GM19239 (cell line): ENCODE data around the gene SYT3.

Source experiments
- DNase-seq: peaks from one replicate; pipeline ENCODE4 v3.0.0; 2011; ENCODE audit warnings: low spot score; ENCODE audit not compliant: insufficient read length
- FAIRE-seq: peaks from 2 replicates; lab custom pipeline; 2011; peaks lifted over from hg19 to GRCh38; lab: Jason Lieb, UNC

Gene SYT3, protein sequence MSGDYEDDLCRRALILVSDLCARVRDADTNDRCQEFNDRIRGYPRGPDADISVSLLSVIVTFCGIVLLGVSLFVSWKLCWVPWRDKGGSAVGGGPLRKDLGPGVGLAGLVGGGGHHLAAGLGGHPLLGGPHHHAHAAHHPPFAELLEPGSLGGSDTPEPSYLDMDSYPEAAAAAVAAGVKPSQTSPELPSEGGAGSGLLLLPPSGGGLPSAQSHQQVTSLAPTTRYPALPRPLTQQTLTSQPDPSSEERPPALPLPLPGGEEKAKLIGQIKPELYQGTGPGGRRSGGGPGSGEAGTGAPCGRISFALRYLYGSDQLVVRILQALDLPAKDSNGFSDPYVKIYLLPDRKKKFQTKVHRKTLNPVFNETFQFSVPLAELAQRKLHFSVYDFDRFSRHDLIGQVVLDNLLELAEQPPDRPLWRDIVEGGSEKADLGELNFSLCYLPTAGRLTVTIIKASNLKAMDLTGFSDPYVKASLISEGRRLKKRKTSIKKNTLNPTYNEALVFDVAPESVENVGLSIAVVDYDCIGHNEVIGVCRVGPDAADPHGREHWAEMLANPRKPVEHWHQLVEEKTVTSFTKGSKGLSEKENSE

DNA sequence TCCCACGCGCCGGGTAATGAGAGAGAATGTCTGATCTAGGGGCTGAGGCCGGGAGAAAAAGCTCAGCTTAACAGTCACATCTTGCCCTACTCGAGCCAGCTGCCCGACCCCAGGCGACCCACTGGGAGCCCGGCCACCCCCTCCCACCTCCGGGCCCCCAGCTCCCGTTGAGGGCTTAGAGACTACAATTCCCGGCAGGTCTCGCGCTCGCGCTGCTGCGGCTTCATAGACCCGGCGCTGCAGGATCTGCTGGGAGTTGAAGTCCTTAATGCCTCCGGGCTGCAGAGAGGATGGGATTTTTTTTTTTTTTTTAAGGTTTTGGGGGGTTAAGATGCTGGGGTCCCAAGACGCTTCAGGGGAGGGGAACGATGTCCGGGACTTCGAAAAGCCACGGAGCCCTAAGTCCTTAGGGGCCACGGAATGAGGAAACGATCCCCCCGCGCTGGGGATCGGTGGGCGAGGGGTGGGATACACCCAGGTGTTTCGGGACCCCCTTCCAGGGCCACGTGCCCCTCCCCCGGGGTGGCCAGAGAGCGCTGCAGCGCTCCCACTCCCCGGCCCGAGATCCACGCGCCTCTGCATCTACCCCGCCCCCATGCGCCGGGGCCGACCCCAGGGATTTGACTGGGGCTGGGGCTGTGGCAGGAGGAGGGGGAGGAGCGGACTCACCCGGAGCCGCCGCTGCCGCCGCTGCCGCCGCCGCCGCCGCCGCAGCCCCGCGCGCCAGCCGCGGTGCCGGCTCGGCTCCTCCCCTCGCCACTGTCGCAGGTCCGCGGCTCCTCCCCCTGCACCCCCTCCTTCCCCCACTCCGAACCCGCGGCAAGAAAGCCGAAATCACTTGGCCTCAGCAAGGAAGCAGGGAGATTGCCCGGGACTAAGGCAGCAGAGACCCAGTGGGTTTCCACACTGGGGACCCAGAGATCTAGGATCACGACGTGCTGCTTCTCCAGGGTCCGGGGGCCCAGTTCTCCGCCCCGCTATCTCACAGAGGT lies at the start of gene SYT3:
Gene SYT3, minus strand, starts transcription at position 761 of the 992 bp plus-strand sequence. CDS start 2,470 bp downstream, outside the sequence.
- FAIRE-seq (no peak), DNase-seq (peak; percentile 67)

DNA sequence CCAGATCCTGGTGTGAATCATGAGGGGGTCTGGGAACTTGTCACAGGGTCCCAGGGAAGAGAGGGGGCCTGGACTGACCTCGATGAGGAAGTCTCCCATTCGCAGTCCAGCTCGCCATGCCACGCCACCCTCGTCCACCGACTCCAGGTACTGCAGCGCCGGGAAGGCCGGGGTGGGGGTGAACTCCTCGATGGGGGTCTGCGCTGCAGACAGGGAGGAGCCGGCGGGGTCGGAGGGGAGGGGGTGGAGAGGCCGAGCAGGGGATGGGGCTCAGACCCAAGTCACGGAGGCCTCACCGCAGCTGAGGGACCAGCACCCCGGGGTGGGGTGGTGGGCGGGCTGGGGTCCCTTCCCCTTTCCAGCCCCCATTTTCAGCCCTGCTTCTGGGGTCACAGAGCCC lies 49.1 kb upstream of the SYT3 start:
- DNase-seq (no peak), FAIRE-seq (no peak)

DNA sequence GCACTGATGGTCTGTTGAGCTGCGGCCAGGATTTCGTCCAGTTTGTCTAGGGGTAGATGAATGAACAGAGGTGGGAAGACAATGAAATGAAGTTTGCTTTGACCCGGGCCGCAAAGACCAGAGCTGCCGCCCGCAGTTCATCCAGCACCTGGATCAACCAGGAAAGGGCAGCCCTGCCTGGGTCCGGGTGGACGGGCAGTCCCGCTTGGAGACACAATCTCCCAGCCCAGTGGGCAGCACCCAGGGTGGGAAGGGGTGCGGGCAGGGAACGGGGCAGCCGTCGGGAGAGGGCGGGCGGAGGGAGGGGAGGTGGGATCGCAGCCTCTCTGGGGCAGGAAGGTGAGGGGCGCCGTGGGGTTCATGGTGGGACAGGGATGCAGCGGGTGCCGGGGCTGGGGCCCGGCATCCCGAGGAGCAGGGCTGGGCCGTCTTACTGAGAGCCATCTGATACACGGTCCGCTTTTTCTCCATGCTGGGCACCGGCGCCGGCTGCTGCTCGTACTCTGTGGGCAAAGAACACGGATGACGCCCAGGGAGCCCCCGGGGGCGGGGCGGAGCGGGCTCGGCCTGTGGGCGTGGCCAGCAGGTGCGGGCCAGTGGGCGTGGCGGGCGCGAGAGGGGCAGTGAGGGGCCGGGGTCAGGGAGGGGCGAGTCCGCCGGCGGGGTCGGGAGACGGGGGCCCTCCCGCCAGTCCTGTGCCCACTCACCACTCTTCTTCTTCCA lies 46.8 kb upstream of the SYT3 start:
- DNase-seq, result no peak
- no peak for FAIRE-seq

DNA sequence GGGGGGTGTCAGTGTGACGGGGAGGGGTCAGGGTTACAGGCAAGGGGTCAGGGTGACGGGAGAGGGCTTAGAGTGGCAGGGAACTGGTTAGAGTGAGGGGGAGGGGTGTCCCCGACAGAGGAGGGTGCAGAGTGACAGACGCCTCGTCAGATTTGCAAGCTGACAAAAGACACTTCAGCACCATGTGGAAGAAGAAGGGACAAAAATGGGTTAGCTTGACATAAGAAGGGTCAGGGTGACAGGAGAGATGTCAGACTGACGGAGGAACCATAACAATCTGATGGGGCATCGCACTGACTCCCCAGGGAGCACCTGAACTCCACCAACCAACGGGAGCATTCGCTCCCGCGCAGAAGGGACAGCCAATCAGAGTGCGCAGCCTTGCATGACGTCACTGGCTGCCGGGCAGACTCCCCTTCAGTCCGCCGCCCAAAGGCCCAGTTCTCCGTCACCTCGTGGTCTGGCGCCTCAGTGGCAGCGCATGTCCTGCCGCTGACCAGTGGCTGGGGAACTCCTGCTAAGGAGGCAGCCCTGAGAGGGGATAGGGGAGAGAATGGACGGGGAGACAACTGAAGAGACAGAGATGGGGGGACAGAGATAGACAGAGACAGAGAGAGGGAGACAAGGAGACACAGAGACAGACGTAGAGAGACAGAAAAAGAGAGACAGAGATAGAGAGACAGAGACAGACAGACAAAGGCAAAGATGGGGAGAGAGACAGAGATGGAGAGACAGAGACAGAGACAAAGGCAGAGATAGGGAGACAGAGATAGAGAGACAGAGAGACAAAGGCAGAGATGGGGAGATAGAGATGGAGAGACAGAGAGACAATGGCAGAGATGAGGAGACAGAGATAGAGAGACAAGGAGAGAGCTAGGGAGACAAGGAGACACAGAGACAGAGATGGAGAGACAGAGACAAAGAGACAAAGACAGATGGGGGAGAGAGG lies 39.8 kb upstream of the SYT3 start:
- DNase-seq (peak; percentile 97), FAIRE-seq (peak; percentile 95)

DNA sequence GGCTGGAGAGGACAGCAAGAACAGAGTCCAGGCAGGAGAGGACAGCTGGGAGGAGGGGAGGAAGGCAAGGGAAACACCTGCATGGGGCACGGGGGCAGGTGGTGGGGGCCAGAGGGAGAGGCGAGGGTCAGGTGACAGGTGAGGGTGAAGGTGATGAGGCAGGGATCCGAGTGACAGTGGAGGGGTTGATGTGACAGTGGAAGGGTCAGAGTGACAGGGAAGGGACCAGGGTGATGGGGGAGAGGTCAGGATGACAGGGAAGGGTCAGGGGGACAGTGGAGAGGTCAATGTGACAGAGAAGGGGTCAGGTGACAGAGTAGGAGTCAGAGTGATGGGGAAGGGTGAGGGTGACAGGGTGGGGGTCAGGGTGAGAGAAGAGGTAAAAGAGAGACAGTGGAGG lies 38.6 kb upstream of the SYT3 start:
- DNase-seq, result no peak
- no peak for FAIRE-seq

DNA sequence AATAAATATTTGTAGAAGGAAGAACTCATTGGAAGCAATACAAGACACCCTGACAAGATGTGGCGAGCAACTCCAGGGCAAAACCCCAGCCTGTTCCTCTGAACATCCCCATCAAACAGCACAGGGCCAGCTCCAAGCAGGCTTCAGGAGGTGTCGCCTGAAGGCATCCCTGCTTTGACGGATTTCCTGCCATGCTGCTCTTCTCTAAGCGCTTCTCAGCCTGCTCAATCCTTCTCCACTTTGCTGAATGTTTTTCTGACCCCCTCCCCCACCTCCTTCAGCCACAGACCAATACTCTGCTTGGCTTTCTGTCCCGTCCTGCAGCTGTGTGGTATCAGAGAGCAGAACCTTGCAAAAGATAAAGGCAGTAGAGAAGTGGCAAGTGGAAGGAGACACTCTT lies 38.0 kb upstream of the SYT3 start:
- FAIRE-seq, result no peak
- no peak for DNase-seq

DNA sequence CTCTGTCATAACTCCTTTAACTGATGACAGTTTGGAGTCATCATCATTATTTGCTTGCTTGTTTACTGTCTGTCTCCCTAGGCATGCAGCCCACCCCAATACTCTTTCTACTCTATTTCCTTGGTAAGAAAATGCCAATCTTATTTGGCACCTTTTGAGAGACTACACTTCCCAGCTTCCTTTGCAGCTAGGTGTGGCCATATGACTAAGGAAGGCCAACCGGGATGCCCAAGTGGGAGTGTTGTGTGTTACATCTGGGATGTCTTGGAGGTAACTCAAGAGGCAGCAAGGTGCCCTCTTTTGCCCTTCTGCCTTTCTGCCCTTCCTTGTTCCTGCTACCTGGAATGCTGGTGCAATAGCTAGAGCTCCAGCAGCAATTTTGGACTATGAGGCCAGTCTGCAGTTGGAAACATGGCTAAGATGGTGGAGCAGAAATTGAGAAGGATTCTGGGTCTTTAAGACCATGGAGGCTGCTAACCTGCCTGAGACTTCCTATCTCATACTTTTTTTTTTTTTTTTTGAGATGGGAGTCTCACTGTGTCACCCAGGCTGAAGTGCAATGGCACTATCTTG lies 37.0 kb upstream of the SYT3 start:
- FAIRE-seq (no peak), DNase-seq (no peak)

DNA sequence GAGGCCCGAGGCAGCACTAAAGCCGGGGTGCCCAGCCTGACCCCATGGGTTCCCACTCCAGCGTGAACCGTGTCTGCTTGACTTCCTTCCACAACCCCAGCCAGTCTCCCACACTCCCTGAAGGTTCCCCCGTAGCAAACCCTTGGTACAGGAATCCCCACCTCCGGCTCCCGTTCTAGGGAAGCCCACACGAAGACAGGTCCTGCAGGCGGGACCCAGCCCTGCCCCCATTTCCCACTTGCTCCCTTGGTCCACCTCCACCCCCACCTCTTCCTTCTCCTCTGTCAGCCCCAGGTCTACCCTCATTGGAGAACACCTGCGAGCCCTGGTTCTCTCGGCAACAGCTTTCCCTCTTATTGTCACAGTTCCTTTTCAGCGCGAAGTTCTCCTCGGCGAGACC lies 33.4 kb upstream of the SYT3 start:
- no peak for DNase-seq
- FAIRE-seq, result no peak

DNA sequence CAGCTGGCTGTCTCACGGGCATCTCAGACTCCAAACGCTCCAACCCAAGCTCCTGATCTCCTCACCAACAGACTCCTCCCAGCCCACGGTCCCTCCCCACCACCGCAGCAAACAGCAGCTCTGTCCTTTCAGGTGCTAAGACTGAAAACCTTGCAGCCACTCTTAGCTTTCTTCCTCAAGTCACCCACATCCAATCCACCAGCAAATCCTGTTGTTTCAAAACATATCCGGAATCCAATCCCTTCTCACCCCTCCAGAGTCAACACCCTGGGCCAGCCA lies 30.4 kb upstream of the SYT3 start:
- FAIRE-seq, result no peak
- DNase-seq, result no peak

DNA sequence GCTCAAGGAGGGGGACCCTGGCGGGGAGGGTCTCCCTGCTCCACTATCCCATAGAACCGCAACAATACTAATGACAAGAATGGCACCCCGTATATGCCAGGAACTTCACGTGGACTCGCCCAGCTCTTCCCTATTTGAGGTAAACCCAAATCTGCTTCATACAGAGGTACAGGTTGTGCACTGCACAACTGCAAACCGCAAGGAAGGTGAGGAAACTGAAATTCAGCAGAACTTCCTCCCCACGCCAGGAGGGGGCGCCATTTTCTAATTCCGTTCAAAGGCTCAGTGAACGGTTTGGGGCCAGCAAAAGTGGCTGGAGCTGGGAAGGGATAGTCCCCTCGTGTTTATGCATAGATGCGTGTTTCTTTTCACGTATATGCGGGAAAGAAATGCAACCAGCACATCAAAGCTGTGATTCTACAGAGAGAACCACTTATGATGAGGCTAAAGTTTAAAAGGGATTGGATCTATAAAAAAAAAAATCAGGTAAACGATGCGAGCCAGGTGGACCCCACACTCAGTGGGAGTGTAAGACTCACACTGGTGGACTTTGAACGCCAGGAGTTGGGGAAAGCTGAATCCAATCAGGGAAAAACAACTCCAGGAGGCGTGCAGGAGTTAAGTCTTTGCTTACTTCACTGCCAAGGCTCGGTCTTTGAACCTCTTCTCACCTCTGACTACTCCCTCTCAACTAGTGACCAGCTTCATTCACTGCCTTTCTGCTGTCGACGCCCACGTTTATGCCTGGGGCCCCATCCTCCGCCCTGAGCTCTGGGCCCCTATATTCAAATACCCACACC lies 29.8 kb upstream of the SYT3 start:
- peak; percentile 39 for FAIRE-seq
- peak; percentile 70 for DNase-seq

DNA sequence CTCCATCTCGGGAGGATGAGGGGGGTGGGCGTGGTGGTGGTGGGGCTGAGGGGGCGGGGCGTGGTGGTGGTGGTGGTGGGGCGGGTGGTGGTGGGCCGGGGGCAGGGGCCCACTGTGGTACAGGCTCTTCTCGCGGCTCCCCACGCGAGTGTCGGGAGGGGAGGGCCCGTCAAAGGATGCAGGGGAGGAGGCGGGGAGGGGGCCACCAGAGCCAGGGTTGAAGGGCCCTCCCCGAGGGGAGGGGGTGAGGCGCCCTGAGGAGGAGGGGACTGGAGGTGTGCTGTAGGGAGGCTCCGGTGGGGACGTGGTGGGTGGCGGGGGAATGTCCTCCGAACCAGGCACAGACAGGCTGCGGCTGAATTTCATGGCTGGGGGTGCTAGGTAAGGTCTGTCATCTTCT lies 29.2 kb upstream of the SYT3 start:
- no peak for FAIRE-seq

DNA sequence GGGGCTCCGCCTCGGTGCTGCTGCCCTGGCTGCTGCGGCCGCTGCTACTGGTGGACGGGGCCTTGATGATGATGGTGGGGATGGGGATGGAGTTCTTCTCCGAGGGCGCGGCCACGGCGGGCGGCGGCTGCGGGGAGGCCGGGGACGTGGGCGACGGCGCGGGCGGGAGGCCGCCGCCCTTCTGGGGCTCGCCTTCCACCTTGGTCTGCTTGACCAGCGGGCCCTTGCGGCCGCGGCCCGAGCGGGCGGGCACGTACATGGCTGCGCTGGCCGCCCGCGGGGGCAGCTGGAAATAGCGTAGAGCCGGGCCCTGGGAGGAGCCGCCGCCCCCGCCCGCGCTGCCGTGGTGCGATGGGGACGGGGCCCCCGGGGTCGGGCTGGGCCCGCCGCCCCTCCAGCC lies 28.7 kb upstream of the SYT3 start:
- DNase-seq, result no peak
- no peak for FAIRE-seq

More for the DNA sequence above, 29.2 kb upstream of the SYT3 start:
- DNase-seq, result no peak

DNA sequence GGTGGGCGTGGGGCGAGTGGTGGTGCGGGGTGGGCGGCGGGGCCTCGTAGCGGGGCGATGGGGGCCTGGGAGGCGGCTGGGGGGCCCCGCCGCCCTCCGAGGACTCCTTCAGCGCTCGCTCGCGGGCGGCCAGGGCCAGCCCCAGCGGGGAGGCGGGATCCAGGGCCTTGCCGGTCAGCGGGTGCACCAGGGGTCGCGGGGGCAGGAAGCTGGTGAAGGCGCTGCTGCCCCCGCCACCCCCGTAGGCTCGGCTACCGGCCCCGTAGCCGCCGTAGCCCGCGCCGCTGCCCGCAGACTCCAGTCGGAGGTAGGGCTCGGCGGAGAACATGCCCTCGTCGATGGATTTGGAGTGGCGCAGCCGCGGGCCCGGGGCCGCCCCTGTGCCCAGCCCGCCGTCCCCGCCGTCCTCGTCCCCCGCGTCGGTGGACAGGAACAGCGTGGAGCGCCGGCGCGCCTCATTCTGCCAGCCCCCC lies 28.1 kb upstream of the SYT3 start:
- FAIRE-seq (no peak), DNase-seq (no peak)

DNA sequence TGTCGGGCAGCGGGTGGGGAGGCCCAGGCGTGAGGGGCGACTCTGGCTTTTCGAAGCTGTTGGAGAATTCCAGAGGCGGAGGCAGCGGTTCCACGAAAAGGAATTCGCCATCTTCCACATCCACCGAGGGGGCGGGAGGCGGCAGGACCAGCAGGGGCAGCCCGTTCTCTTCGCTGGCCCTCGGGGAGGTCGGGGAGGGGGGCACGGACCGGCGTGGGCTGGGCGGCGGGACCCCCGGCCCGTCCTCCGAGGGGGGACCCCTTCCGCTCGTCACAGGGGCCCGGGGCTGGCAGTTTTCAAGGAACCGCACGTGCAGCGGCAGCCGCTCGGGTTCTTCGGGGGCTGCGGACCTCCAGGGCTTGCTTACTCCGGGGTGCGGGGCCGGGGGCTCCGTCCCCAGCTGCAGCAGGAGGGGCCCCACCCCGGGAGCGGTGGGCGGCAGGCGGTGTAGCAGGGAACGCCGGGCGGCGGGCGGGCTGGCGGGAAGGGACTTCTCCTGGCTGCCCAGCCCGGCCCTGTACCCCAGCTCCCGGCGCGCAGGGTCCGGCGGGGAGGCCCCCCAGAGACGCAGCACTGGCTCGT lies 27.6 kb upstream of the SYT3 start:
- no peak for FAIRE-seq
- DNase-seq, result no peak

DNA sequence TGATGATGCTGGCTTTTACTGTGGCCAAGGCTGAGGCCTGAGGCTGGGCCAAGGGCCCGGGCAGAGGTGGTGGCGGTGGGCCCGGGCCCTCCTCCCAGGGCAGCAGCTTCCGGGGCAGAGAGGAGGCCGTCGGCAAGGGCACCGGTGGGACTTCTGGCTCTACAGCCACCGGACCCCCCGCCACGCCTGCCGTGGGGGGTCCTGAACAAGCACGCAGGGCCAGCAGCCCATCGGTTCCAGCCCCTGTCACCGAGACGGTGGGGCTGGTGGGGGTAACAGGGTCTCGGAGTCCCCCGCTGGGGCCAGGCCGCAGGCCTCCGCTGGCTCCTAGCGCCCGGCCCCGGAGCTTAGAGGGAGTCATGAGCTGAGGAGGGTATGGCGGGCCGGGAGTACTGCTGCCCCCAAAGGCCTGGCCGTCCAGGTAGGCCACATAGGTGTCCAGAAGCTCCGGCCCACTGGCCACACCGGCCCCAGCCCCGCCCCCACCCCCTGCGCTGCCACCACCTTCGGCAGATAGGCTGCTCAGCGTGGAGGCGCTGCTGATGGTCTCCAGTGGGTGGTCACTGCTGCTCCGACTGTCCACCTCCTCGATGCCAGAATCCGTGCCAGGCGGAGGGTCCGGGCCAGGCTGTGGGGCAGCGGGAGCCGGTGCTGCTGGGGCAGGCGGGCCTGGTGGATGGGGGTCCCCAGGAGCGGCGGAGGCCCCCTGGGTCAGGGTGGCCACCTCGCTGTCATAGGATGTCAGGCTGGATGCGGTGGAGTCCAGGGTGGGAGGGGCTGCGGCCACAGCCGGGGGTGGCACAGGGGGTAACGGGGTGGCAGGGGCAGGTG lies 26.9 kb upstream of the SYT3 start:
- FAIRE-seq, result no peak
- no peak for DNase-seq

DNA sequence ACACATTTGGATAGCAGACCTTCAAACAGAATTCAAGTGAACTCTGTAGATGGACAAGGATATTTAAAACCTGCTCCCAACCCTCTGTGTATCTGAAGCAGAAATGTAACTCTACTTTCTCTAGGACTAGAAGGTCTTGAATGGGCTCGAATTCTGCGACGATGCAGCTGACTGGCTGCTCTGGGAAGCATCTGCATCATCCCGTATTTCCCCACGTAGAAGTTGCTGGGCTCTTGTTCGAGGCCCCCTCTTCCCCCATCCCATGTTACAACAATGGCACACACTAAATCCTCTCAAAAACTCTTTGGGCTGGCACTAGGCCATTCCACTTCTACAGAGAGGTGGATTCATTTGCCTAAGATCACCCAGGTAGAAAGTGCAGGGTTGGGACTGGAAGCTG lies 24.5 kb upstream of the SYT3 start:
- DNase-seq, result no peak
- no peak for FAIRE-seq

DNA sequence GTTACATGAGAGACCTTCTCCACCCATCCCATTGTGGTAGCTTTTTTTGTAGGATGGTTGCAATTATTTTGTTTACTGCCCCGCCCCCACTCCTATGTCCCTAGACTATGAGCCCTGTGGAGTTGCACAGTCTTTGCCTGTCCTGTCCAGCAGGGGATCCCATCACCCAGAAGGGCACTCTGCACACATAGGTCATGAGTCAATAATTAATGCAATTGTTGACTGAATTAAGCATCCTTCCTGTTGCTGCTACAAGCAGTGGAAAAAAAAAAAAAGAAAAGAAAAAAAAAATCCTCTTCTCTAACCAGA lies 23.8 kb upstream of the SYT3 start:
- FAIRE-seq (no peak), DNase-seq (no peak)
